Stimulated activated naive B cell treated with anti-CD40 and anti-IgM and Interleukin-4, amounts not matched to agents 10 μg/mL and 1 μg/mL and 100 μg/mL, for 72 hours (primary cell): ENCODE measurements around the gene MYOF.
"Not testable (repeated sequence)": the region's sequence is repeated elsewhere in the genome, so short reads cannot be mapped to it uniquely, and the experiment has no call there.

Experiments used
- ATAC-seq, 2 donors: fragments of 150-1000 bp; cut with Tn5 transposase; replicated peaks; 2 replicates each; pipeline ENCODE4 v1.10.0; 2021; ENCODE audit warnings: moderate library complexity in 1 of 2
- DNase-seq: peaks from one replicate; pipeline ENCODE4 v3.0.0; 2021
- H3K27ac Mint-ChIP-seq: one replicate; pipeline ENCODE4 v1.8.0; 2022; ENCODE audit warnings: mild to moderate bottlenecking, mixed read lengths
- H3K27me3 Mint-ChIP-seq, 2 donors: one replicate each; pipeline ENCODE4 v1.8.0; 2022; ENCODE audit warnings: mixed read lengths in 2 of 2
- H3K36me3 Mint-ChIP-seq, 2 donors: one replicate each; pipeline ENCODE4 v1.8.0; 2022; ENCODE audit warnings: mixed read lengths in 2 of 2, mild to moderate bottlenecking in 1 of 2
- H3K4me1 Mint-ChIP-seq, 2 donors: one replicate each; pipeline ENCODE4 v1.8.0; 2022; ENCODE audit warnings: mixed read lengths in 2 of 2, mild to moderate bottlenecking in 1 of 2
- H3K4me3 Mint-ChIP-seq, 2 donors: one replicate each; pipeline ENCODE4 v1.8.0; 2022; ENCODE audit warnings: mild to moderate bottlenecking in 2 of 2, mixed read lengths in 2 of 2, moderate library complexity in 1 of 2
- H3K9me3 Mint-ChIP-seq, 2 donors: one replicate each; pipeline ENCODE4 v1.8.0; 2022; ENCODE audit warnings: mixed read lengths in 2 of 2, mild to moderate bottlenecking in 1 of 2

MYOF gene

DNA sequence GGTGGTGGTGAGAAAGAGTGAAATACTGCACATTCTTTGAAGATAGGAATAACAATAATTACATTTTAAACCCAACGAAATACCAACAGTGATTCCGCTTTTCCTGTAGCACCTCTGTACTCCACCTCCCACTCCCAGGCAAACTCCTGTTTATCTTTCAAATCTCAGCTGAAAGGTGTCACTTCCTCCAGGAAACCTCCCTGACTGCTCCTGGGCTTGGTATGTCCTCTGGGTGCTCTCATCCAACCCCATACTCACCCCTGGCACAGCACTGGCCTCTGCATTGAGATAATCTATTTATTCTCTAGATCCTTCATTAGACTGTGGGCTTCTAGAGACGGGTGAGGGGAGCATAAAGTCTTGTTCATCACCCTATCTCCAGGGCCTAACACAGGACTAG lies 148.0 kb downstream of the MYOF start:
- no peak for ATAC-seq
- Mint-ChIP-seq H3K9me3 (no peaks in the 10 kb centered on the region), H3K27me3 (peaks cover 6 to 16% of the 10 kb centered on the region in 2 donors), H3K36me3 (no peaks in the 10 kb centered on the region), H3K4me3 (no peak overlapping the region), H3K4me1 (no peaks in the 10 kb centered on the region), H3K27ac (no peak overlapping the region)
- DNase-seq, result no peak

- no peaks in the 10 kb centered on the region for H3K4me1 Mint-ChIP-seq
- H3K4me3 Mint-ChIP-seq, result no peak overlapping the region
- ATAC-seq (no peak), DNase-seq (no peak)
- H3K27ac Mint-ChIP-seq, result no peak overlapping the region
- H3K36me3 Mint-ChIP-seq, result no peaks in the 10 kb centered on the region
- H3K27me3 Mint-ChIP-seq, result peaks cover 9 to 16% of the 10 kb centered on the region in 2 donors
- H3K9me3 Mint-ChIP-seq, result no peaks in the 10 kb centered on the region
These were observed 148.7 kb downstream of the MYOF start for GRCh38 chr10:93333278-93333978.

- Mint-ChIP-seq H3K9me3 (no peaks in the 10 kb centered on the region), H3K36me3 (peaks cover 0 to 2% of the 10 kb centered on the region in 2 donors), H3K27ac (no peak overlapping the region), H3K4me1 (no peaks in the 10 kb centered on the region), H3K4me3 (no peak overlapping the region), H3K27me3 (peaks cover 12 to 16% of the 10 kb centered on the region in 2 donors)
- ATAC-seq (no peak), DNase-seq (no peak)
These were observed 151.3 kb downstream of the MYOF start for GRCh38 chr10:93330824-93331223.

DNA sequence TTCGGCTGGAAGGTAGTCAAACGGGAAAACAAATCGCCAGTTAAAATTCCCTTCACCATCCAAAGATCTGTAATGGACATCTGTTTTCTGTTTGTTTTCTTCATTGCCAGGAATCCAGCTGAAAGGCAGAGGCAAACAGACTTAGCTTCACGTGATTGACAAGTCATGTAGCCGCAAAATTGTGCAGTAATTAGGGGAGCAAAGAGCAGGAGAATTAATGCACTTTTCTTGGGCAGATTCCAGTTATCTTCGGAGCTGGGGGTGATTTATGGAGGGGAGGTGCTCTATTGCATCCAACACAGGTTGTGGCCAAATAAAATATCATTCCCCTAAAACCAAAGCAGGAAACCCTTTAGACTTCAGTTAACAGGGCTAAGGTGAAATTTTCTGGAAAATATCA lies 162.2 kb downstream of the MYOF start:
- no peak overlapping the region for H3K4me3 Mint-ChIP-seq
- H3K9me3 Mint-ChIP-seq, result no peaks in the 10 kb centered on the region
- H3K27me3 Mint-ChIP-seq, result peaks cover 5 to 13% of the 10 kb centered on the region in 2 donors
- no peak overlapping the region for H3K27ac Mint-ChIP-seq
- H3K4me1 Mint-ChIP-seq, result peaks cover 0 to 2% of the 10 kb centered on the region in 2 donors
- H3K36me3 Mint-ChIP-seq, result no peaks in the 10 kb centered on the region
- DNase-seq (no peak), ATAC-seq (no peak)

- H3K27ac Mint-ChIP-seq, result no peak overlapping the region
- H3K4me3 Mint-ChIP-seq, result no peak overlapping the region
- peaks cover 6 to 10% of the 10 kb centered on the region in 2 donors for H3K27me3 Mint-ChIP-seq
- no peaks in the 10 kb centered on the region for H3K36me3 Mint-ChIP-seq
- DNase-seq (no peak), ATAC-seq (no peak)
- H3K4me1 Mint-ChIP-seq, result peaks cover 0 to 2% of the 10 kb centered on the region in 2 donors
- H3K9me3 Mint-ChIP-seq, result no peaks in the 10 kb centered on the region
These were observed 163.0 kb downstream of the MYOF start for GRCh38 chr10:93319096-93319495.

GRCh38 chr10:93315246-93315645 lies 166.9 kb downstream of the MYOF start:
- Mint-ChIP-seq H3K4me3 (no peak overlapping the region), H3K27me3 (peaks cover 12 to 21% of the 10 kb centered on the region in 2 donors), H3K9me3 (no peaks in the 10 kb centered on the region), H3K27ac (no peak overlapping the region), H3K4me1 (peaks cover 0 to 2% of the 10 kb centered on the region in 2 donors), H3K36me3 (no peaks in the 10 kb centered on the region)
- ATAC-seq (no peak), DNase-seq (no peak)

- H3K27me3 Mint-ChIP-seq, result peaks cover 12 to 17% of the 10 kb centered on the region in 2 donors
- not testable (repeated sequence) for H3K4me1 Mint-ChIP-seq, H3K36me3 Mint-ChIP-seq, H3K9me3 Mint-ChIP-seq, H3K4me3 Mint-ChIP-seq, DNase-seq, ATAC-seq, H3K27ac Mint-ChIP-seq
These were observed 167.5 kb downstream of the MYOF start for GRCh38 chr10:93314656-93315055.

GRCh38 chr10:93313798-93314197 lies 168.3 kb downstream of the MYOF start:
- H3K4me1 Mint-ChIP-seq, result peaks cover 0 to 2% of the 10 kb centered on the region in 2 donors
- no peaks in the 10 kb centered on the region for H3K9me3 Mint-ChIP-seq
- H3K4me3 Mint-ChIP-seq, result no peak overlapping the region
- peaks cover 12 to 21% of the 10 kb centered on the region in 2 donors for H3K27me3 Mint-ChIP-seq
- H3K36me3 Mint-ChIP-seq, result no peaks in the 10 kb centered on the region
- DNase-seq, result no peak
- H3K27ac Mint-ChIP-seq, result no peak overlapping the region
- peak; percentile 52 to 61 for ATAC-seq

GRCh38 chr10:93309062-93309461 lies 173.1 kb downstream of the MYOF start:
- Mint-ChIP-seq H3K4me3 (no peak overlapping the region), H3K27me3 (peaks cover 6 to 20% of the 10 kb centered on the region in 2 donors), H3K9me3 (no peaks in the 10 kb centered on the region), H3K27ac (no peak overlapping the region), H3K4me1 (no peaks in the 10 kb centered on the region), H3K36me3 (no peaks in the 10 kb centered on the region)
- no peak for DNase-seq
- no peak for ATAC-seq

- no peak for ATAC-seq
- Mint-ChIP-seq H3K4me1 (no peaks in the 10 kb centered on the region), H3K36me3 (no peaks in the 10 kb centered on the region), H3K9me3 (no peaks in the 10 kb centered on the region), H3K4me3 (no peak overlapping the region), H3K27ac (no peak overlapping the region), H3K27me3 (peaks cover 0 to 9% of the 10 kb centered on the region in 2 donors)
- no peak for DNase-seq
These were observed 177.0 kb downstream of the MYOF start for GRCh38 chr10:93305122-93305521.

DNA sequence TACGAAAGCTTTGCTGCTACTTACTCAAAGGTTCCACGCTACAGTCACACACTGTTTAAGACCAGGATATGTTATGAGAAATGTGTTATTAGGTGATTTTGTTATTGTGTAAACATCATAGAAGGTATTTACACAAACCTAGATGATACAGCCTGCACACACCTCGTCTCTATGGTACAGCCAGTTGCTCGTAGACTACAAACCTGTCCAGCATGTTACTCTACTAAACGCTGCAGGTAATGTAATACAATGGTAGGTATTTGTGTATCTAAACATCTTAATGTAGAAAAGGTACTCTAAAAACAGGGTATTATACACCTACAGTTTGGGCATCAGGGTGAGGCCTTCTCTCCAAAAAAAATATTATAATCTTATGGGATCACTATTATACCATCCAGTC lies 181.2 kb downstream of the MYOF start:
- Mint-ChIP-seq H3K9me3 (no peaks in the 10 kb centered on the region), H3K4me3 (no peak overlapping the region), H3K36me3 (no peaks in the 10 kb centered on the region), H3K4me1 (no peaks in the 10 kb centered on the region), H3K27ac (no peak overlapping the region), H3K27me3 (peaks cover 0 to 8% of the 10 kb centered on the region in 2 donors)
- DNase-seq, result no peak
- no peak for ATAC-seq

DNA sequence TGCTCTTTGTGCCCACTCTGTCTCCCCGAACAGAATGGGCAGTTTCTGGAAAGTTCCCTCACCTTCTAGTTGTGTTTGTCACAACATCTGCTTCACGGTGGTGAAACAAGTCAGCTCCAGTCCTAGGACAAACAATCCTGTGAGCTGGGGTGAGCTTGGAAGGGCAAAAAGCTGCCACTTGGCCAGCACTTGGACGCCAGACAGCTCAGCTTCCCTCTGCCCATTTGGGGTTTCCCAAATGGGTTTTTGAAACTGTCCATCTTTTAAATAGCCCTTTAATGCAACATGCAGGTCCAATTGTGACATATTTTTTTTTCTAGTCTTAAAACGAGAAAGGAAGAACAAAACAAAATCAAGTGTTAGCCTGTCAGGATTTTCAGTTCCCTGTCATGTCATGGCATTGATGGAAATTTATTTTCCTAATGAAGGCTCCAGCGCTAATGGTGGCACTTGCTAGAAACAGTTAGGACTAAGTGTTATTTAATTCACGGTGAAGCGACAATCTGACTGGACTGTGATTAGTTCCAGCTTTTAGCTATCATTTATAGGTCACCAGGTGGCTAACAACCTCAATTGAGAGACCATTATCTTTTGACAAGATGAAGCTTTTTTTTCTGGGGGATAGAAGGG lies 181.7 kb downstream of the MYOF start:
- no peak overlapping the region for H3K4me3 Mint-ChIP-seq
- H3K27me3 Mint-ChIP-seq, result peaks cover 0 to 8% of the 10 kb centered on the region in 2 donors
- no peaks in the 10 kb centered on the region for H3K36me3 Mint-ChIP-seq
- no peaks in the 10 kb centered on the region for H3K9me3 Mint-ChIP-seq
- ATAC-seq, result no peak
- no peak for DNase-seq
- H3K4me1 Mint-ChIP-seq, result no peaks in the 10 kb centered on the region
- no peak overlapping the region for H3K27ac Mint-ChIP-seq

- DNase-seq, result no peak
- no peak for ATAC-seq
- no peak overlapping the region for H3K4me3 Mint-ChIP-seq
- no peaks in the 10 kb centered on the region for H3K4me1 Mint-ChIP-seq
- no peak overlapping the region for H3K27ac Mint-ChIP-seq
- H3K9me3 Mint-ChIP-seq, result no peaks in the 10 kb centered on the region
- H3K27me3 Mint-ChIP-seq, result peaks cover 0 to 3% of the 10 kb centered on the region in 2 donors
- H3K36me3 Mint-ChIP-seq, result no peaks in the 10 kb centered on the region
These were observed 182.4 kb downstream of the MYOF start for GRCh38 chr10:93299606-93300287.

DNA sequence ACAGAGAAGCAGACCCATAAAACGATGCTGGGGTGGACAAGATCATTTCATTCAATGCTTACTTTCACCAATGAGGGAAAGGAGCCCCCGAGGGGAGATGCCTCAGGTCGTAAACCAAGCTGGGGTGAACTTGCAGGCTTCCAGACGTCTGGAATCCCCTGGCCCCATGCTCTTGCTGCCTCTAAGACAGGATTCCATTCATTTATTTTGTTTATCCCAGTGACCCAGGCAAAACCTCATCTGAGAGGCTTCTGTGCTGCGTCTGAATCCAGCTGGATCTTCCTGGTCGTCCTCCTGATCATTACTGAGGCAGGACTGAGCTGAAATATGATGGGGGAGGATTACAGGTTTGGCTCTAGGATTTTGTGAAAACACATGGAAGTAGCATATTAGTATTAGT lies 182.9 kb downstream of the MYOF start:
- Mint-ChIP-seq H3K9me3 (no peaks in the 10 kb centered on the region), H3K27ac (no peak overlapping the region), H3K36me3 (no peaks in the 10 kb centered on the region), H3K27me3 (peaks cover 0 to 3% of the 10 kb centered on the region in 2 donors), H3K4me3 (no peak overlapping the region), H3K4me1 (no peaks in the 10 kb centered on the region)
- ATAC-seq (no peak), DNase-seq (no peak)

GRCh38 chr10:93296151-93296550 lies 186.0 kb downstream of the MYOF start:
- Mint-ChIP-seq H3K27ac (no peak overlapping the region), H3K27me3 (peaks cover 0 to 3% of the 10 kb centered on the region in 2 donors), H3K9me3 (no peaks in the 10 kb centered on the region), H3K4me3 (no peak overlapping the region), H3K36me3 (no peaks in the 10 kb centered on the region), H3K4me1 (peaks cover 3 to 6% of the 10 kb centered on the region in 2 donors)
- ATAC-seq, result no peak
- no peak for DNase-seq
